HepG2 (cell line): Measurements from ENCODE around the gene RARA. TPM values are rescaled to one million over a fixed set of nuclear protein-coding genes. Genes with fewer than 3 reads are reported as not detected.
"Not testable (repeated sequence)": the region's sequence is repeated elsewhere in the genome, so short reads cannot be mapped to it uniquely, and the experiment has no call there.

Experiments
- ATAC-seq: fragments of 200-7000 bp; cut with Tn5 transposase; 3 replicates; pipeline ENCODE4 v1.9.1; 2020; ENCODE audit warnings: mild to moderate bottlenecking, moderate library complexity
- BruUV-seq: library from RNA; stranded (reverse); fragments of 400-500 nt; replicated peaks from 2 replicates; lab custom pipeline; 2021; lab: Mats Ljungman, UMichigan
- CTCF ChIA-PET: fragments of 300-600 bp; formaldehyde crosslinking; extraction: SDS; loops from one replicate; lab custom pipeline; 2021; ENCODE audit warnings: low total read pairs, inconsistent platforms, low intra/inter-chr PET ratio; lab: Yijun Ruan, JAX
- POLR2A ChIA-PET: fragments of 350-600 bp; sonication (Branson Sonifier 250); formaldehyde crosslinking; loops from one replicate; lab custom pipeline; 2020; ENCODE audit warnings: antibody characterized with exemption, inconsistent platforms; lab: Yijun Ruan, JAX
- DNase-seq: peaks from one replicate; pipeline ENCODE4 v3.0.0-alpha.2; 2015; ENCODE audit warnings: low spot score
- FAIRE-seq: peaks from 3 replicates; lab custom pipeline; 2011; peaks lifted over from hg19 to GRCh38; lab: Jason Lieb, UNC
- H2AFZ ChIP-seq: one replicate; pipeline ENCODE4 v1.6.1; 2011; ENCODE audit warnings: low read length, inconsistent platforms
- H3K27ac ChIP-seq: fragments of 300-600 bp; 3 replicates; pipeline ENCODE4 v1.8.0; 2011; ENCODE audit warnings: mixed run types, mild to moderate bottlenecking, mixed read lengths, low read length, inconsistent platforms; ENCODE audit not compliant: insufficient read depth; ENCODE audit errors: extremely low read length
- H3K27me3 ChIP-seq, 2 experiments: fragments of 200-600 bp in 1 of 2; 2 replicates in 1 of 2; 3 replicates in 1 of 2; pipeline versions ENCODE4 v1.6.0 to v1.8.0; 2011; ENCODE audit warnings: low read length in 2 of 2, mild to moderate bottlenecking in 2 of 2, moderate library complexity in 2 of 2, inconsistent platforms in 1 of 2; ENCODE audit not compliant: insufficient read depth in 2 of 2, control insufficient read depth in 1 of 2
- H3K36me3 ChIP-seq, 2 experiments: fragments of 200-600 bp in 1 of 2; replicated peaks in 1 of 2; 2 replicates in 1 of 2; 3 replicates in 1 of 2; pipeline versions ENCODE4 v1.5.1 to v1.8.0; 2011; ENCODE audit warnings: low read length in 2 of 2, inconsistent platforms in 1 of 2; ENCODE audit not compliant: insufficient read depth in 2 of 2, control insufficient read depth in 1 of 2
- H3K4me1 ChIP-seq: 2 replicates; pipeline ENCODE4 v1.5.1; 2012; ENCODE audit warnings: low read length, inconsistent platforms; ENCODE audit not compliant: insufficient read depth
- H3K4me2 ChIP-seq: 2 replicates; pipeline ENCODE4 v1.6.0; 2011; ENCODE audit warnings: low read depth, low read length, inconsistent platforms
- H3K4me3 ChIP-seq, 3 experiments: fragments of 200-600 bp in 1 of 3; sonication (generic), shearing (Covaris generic) in 1 of 3; replicated peaks in 1 of 3; 2 replicates each; pipeline ENCODE4 v1.5.1; 2011 to 2016; ENCODE audit warnings: low read length in 3 of 3, inconsistent platforms in 2 of 3, low read depth in 2 of 3, mild to moderate bottlenecking in 2 of 3, control low read depth in 1 of 3, mixed read lengths in 1 of 3; ENCODE audit not compliant: insufficient read depth in 1 of 3
- H3K79me2 ChIP-seq: one replicate; pipeline ENCODE4 v1.6.1; 2011; ENCODE audit warnings: low read length, inconsistent platforms; ENCODE audit not compliant: insufficient read depth
- H3K9ac ChIP-seq: 2 replicates; pipeline ENCODE4 v1.6.0; 2011; ENCODE audit warnings: mild to moderate bottlenecking, low read depth, low read length, inconsistent platforms; ENCODE audit not compliant: insufficient read depth
- H3K9me3 ChIP-seq: 2 replicates; pipeline ENCODE4 v1.5.1; 2012; ENCODE audit warnings: mild to moderate bottlenecking, low read length
- H4K20me1 ChIP-seq: 2 replicates; pipeline ENCODE4 v1.6.0; 2011; ENCODE audit warnings: inconsistent platforms, mild to moderate bottlenecking, low read length, moderate library complexity; ENCODE audit not compliant: insufficient read depth
- FOXO4 ChIP-seq: sonication (generic); formaldehyde crosslinking; conservative IDR thresholded peaks from 2 replicates; pipeline ENCODE4 v1.8.1; 2023; ENCODE audit warnings: missing genetic modification reagents
- NONO ChIP-seq, 2 experiments: fragments of 450-650 bp in 1 of 2; sonication (generic) in 1 of 2; formaldehyde crosslinking in 1 of 2; IDR thresholded peaks in 1 of 2; conservative IDR thresholded peaks in 1 of 2; 2 replicates each; pipeline versions ENCODE4 v1.6.1 to v1.8.0; 2017 to 2022; ENCODE audit warnings: mild to moderate bottlenecking in 1 of 2, missing genetic modification reagents in 1 of 2, moderate library complexity in 1 of 2
- WGBS: methylation state at CpG from one replicate; pipeline ENCODE4 v1.1.6; 2017; ENCODE audit warnings: low lambda C conversion rate; 5-methylcytosine and 5-hydroxymethylcytosine counted together
- in situ Hi-C: cut with HindIII; loops from 2 replicates; pipeline ENCODE4 v1.10.0; 2017; ENCODE audit warnings: low pct_unique_long_range_greater_than_20kb; ENCODE audit not compliant: extremely low pct_ligation_motif_present
- intact Hi-C: fragments of 100-400 bp; cut with micrococcal nuclease; formaldehyde crosslinking; loops from one replicate; pipeline ENCODE4 v1.10.0; 2022; ENCODE audit not compliant: unreplicated experiment
- polyA plus RNA-seq, 8 experiments: library from polyadenylated mRNA; depleted of rRNA in 3 of 8; stranded (reverse) in 7 of 8; unstranded in 1 of 8; fragments of >200 nt; fragmentation: Illumina TruSeq in 4 of 8; extraction: Trizol in 4 of 8; gene quantifications; 2 replicates each; pipeline versions ENCODE4 v1.2.1 to v1.2.3, GENCODE V29; 2011 to 2016; ENCODE audit warnings: low read depth in 4 of 8, missing spikeins in 1 of 8, mixed read lengths in 1 of 8; ENCODE audit not compliant: insufficient read depth in 1 of 8
- total RNA-seq, 5 experiments: library from RNA; depleted of rRNA; stranded (reverse); fragments of >200 nt; fragmentation: Illumina TruSeq; extraction: Trizol; gene quantifications; 2 replicates each; pipeline ENCODE4 v1.2.3, GENCODE V29; 2016; ENCODE audit warnings: low read depth in 1 of 5

The RARA gene
- total and polyA plus RNA-seq, 2 of the 13 experiments (the other 11 are each of a cell fraction or from before 2014, with no cell fraction given), result 6.4 to 8.6 TPM

GRCh38 chr17:40304552-40304863, 4.5 kb upstream of the RARA start:
- CTCF ChIA-PET, result interaction anchor here (8.6 kb wide), 1 partner anchor 50 kb away, joined by 157 read pairs; no protein-coding TSS in a partner anchor
- FAIRE-seq, DNase-seq, H3K9me3 ChIP-seq, H3K27ac ChIP-seq, H3K9ac ChIP-seq, in situ Hi-C loops, BruUV-seq, ATAC-seq, H3K79me2 ChIP-seq, POLR2A ChIA-PET, H3K27me3 ChIP-seq, H4K20me1 ChIP-seq, H3K4me3 ChIP-seq, H2AFZ ChIP-seq, H3K4me2 ChIP-seq: not testable (repeated sequence)
- peaks cover 6 to 39% of the 10 kb centered on the region in 2 experiments for H3K36me3 ChIP-seq
- TF ChIP-seq FOXO4, result 0 out of 2 replicates have a peak, but pooled peaks have one; percentile 18
- WGBS, result 98% methylated on average over 5 of the region's 5 CpGs
- peaks cover 33% of the 10 kb centered on the region for H3K4me1 ChIP-seq
- intact Hi-C loops, result loop anchor here (5.0 kb wide), 1 partner anchor 113 kb away; the partner anchor contains the start of gene TOP2A

GRCh38 chr17:40304866-40305265, 4.1 kb upstream of the RARA start:
- 94% methylated on average over 5 of the region's 5 CpGs for WGBS
- H3K4me2 ChIP-seq; H4K20me1 ChIP-seq; H3K27ac ChIP-seq; FAIRE-seq; in situ Hi-C loops; POLR2A ChIA-PET; H3K4me3 ChIP-seq; H3K9me3 ChIP-seq; BruUV-seq; H3K9ac ChIP-seq; DNase-seq; H3K79me2 ChIP-seq; H3K27me3 ChIP-seq; H2AFZ ChIP-seq; ATAC-seq; TF ChIP-seq NONO (IDR thresholded peaks at IDR 0.05): not testable (repeated sequence)
- intact Hi-C loops, result loop anchor here (5.0 kb wide), 1 partner anchor 112 kb away; the partner anchor contains the start of gene TOP2A
- TF ChIP-seq NONO (CRISPR knock-in tag; conservative IDR thresholded peaks at IDR 0.05), result 0 out of 2 replicates have a peak, but pooled peaks have one; percentile 13
- peaks cover 6 to 36% of the 10 kb centered on the region in 2 experiments for H3K36me3 ChIP-seq
- CTCF ChIA-PET, result interaction anchor here (8.6 kb wide), 1 partner anchor 50 kb away, joined by 157 read pairs; no protein-coding TSS in a partner anchor
- H3K4me1 ChIP-seq, result peaks cover 37% of the 10 kb centered on the region
